ENCODE results near the gene MICA. TPM values are rescaled to one million over a fixed set of nuclear protein-coding genes. Genes with fewer than 3 reads are reported as not detected.
A peak's percentile ranks its signal among the peaks of the same experiment; 100 is the strongest.
"Not testable (repeated sequence)": the region's sequence is repeated elsewhere in the genome, so short reads cannot be mapped to it uniquely, and the experiment has no call there.

The MICA gene
- total RNA-seq, 1 donor from 2014 or later = 70.0 TPM

GRCh38 chr6:31366693-31367470 lies 36.5 kb upstream of the MICA start:
- Histone ChIP-seq H4K20me1 (ENCODE audit: insufficient read depth, low read length) (no peaks in the 10 kb centered on the region), H2AFZ (ENCODE audit: low read depth, low read length) (peak overlapping the region; percentile 74)
- peak; percentile 79 for FAIRE-seq

DNA sequence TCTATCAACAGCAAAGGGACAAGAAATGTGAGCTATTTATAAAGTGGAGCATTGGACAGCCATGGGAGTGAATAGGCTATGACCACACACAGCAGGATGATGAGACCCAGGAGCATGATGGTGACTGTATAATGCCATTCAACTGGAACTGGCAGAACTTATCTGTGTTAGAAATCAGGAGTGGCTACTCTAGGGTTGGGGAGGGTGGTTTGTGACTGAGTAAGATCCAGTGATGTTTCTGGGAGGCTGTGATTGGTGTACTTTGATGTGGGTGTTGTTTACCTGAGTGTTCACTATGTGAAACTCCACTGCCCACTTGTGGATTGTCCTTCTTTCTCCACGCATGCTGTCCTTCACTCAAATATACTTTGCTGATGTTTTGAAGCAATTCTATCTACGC lies 34.9 kb upstream of the MICA start:
- Histone ChIP-seq H4K20me1 (ENCODE audit: insufficient read depth, low read length) (no peaks in the 10 kb centered on the region), H3K9ac (ENCODE audit: low read length) (no peak overlapping the region), H3K79me2 (ENCODE audit: insufficient read depth, low read length) (no peaks in the 10 kb centered on the region), H3K27me3 (ENCODE audit: insufficient read depth, low read length) (peaks cover 38% of the 10 kb centered on the region), H3K27ac (ENCODE audit: low read depth, low read length) (no peak overlapping the region), H3K4me1 (ENCODE audit: insufficient read depth, low read length) (peaks cover 2% of the 10 kb centered on the region), H3K36me3 (ENCODE audit: insufficient read depth, low read length) (no peaks in the 10 kb centered on the region), H2AFZ (ENCODE audit: low read depth, low read length) (no peak overlapping the region), H3K4me2 (ENCODE audit: low read length) (no peak overlapping the region), H3K4me3 (ENCODE audit: insufficient read depth, low read depth, low read length) (no peak overlapping the region), H3K9me3 (ENCODE audit: insufficient read depth, low read depth, low read length) (no peaks in the 10 kb centered on the region)
- FAIRE-seq (no peak), DNase-seq (ENCODE audit: low read depth) (no peak)
- Mint-ChIP-seq H3K9me3 (ENCODE audit: unreplicated experiment) (no peaks in the 10 kb centered on the region), H3K4me1 (ENCODE audit: low read depth, unreplicated experiment) (no peaks in the 10 kb centered on the region), H3K36me3 (ENCODE audit: low read depth, unreplicated experiment) (peaks cover 1% of the 10 kb centered on the region), H3K4me3 (ENCODE audit: unreplicated experiment) (no peak overlapping the region), H3K27me3 (ENCODE audit: low read depth, unreplicated experiment) (peaks cover 37% of the 10 kb centered on the region), H3K27ac (ENCODE audit: unreplicated experiment) (no peak overlapping the region)
- TF ChIP-seq, protein P1, sequence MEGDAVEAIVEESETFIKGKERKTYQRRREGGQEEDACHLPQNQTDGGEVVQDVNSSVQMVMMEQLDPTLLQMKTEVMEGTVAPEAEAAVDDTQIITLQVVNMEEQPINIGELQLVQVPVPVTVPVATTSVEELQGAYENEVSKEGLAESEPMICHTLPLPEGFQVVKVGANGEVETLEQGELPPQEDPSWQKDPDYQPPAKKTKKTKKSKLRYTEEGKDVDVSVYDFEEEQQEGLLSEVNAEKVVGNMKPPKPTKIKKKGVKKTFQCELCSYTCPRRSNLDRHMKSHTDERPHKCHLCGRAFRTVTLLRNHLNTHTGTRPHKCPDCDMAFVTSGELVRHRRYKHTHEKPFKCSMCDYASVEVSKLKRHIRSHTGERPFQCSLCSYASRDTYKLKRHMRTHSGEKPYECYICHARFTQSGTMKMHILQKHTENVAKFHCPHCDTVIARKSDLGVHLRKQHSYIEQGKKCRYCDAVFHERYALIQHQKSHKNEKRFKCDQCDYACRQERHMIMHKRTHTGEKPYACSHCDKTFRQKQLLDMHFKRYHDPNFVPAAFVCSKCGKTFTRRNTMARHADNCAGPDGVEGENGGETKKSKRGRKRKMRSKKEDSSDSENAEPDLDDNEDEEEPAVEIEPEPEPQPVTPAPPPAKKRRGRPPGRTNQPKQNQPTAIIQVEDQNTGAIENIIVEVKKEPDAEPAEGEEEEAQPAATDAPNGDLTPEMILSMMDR (IDR thresholded peaks at IDR 0.05; ENCODE audit: insufficient read depth, low read depth, low read length) = no peak
- no peak for TF ChIP-seq EZH2 (IDR thresholded peaks at IDR 0.05; ENCODE audit: insufficient read depth, low read length)

More at GRCh38 chr6:31366693-31367470, 36.5 kb upstream of the MICA start:
- no peak for TF ChIP-seq EZH2 (IDR thresholded peaks at IDR 0.05; ENCODE audit: insufficient read depth, low read length)
- TF ChIP-seq, protein P1 (IDR thresholded peaks at IDR 0.05; ENCODE audit: insufficient read depth, low read depth, low read length) = peak; percentile 81
- Histone ChIP-seq H3K4me3 (ENCODE audit: insufficient read depth, low read depth, low read length) (no peak overlapping the region), H3K27ac (ENCODE audit: low read depth, low read length) (no peak overlapping the region), H3K79me2 (ENCODE audit: insufficient read depth, low read length) (no peaks in the 10 kb centered on the region), H3K4me1 (ENCODE audit: insufficient read depth, low read length) (peaks cover 2% of the 10 kb centered on the region), H3K9me3 (ENCODE audit: insufficient read depth, low read depth, low read length) (no peaks in the 10 kb centered on the region), H3K27me3 (ENCODE audit: insufficient read depth, low read length) (peaks cover 46% of the 10 kb centered on the region), H3K4me2 (ENCODE audit: low read length) (peak overlapping the region; percentile 80), H3K36me3 (ENCODE audit: insufficient read depth, low read length) (no peaks in the 10 kb centered on the region), H3K9ac (ENCODE audit: low read length) (no peak overlapping the region)
- Mint-ChIP-seq H3K36me3 (ENCODE audit: low read depth, unreplicated experiment) (peaks cover 1% of the 10 kb centered on the region), H3K9me3 (ENCODE audit: unreplicated experiment) (peaks cover 5% of the 10 kb centered on the region), H3K4me3 (ENCODE audit: unreplicated experiment) (peak overlapping the region; percentile 25), H3K4me1 (ENCODE audit: low read depth, unreplicated experiment) (no peaks in the 10 kb centered on the region), H3K27me3 (ENCODE audit: low read depth, unreplicated experiment) (peaks cover 42% of the 10 kb centered on the region), H3K27ac (ENCODE audit: unreplicated experiment) (no peak overlapping the region)
- DNase-seq (ENCODE audit: low read depth) = peak; percentile 57

GRCh38 chr6:31374118-31374517 lies 29.3 kb upstream of the MICA start:
- H3K36me3 Mint-ChIP-seq (ENCODE audit: low read depth, unreplicated experiment); H3K36me3 ChIP-seq (ENCODE audit: insufficient read depth, low read length); H4K20me1 ChIP-seq (ENCODE audit: insufficient read depth, low read length); H2AFZ ChIP-seq (ENCODE audit: low read depth, low read length); H3K4me3 Mint-ChIP-seq (ENCODE audit: unreplicated experiment); H3K4me1 Mint-ChIP-seq (ENCODE audit: low read depth, unreplicated experiment); H3K9me3 ChIP-seq (ENCODE audit: insufficient read depth, low read depth, low read length); H3K79me2 ChIP-seq (ENCODE audit: insufficient read depth, low read length); H3K9me3 Mint-ChIP-seq (ENCODE audit: unreplicated experiment); FAIRE-seq; H3K27ac ChIP-seq (ENCODE audit: low read depth, low read length); H3K4me3 ChIP-seq (ENCODE audit: insufficient read depth, low read depth, low read length); H3K9ac ChIP-seq (ENCODE audit: low read length); DNase-seq (ENCODE audit: low read depth); H3K4me2 ChIP-seq (ENCODE audit: low read length); H3K4me1 ChIP-seq (ENCODE audit: insufficient read depth, low read length); H3K27ac Mint-ChIP-seq (ENCODE audit: unreplicated experiment): not testable (repeated sequence)
- TF ChIP-seq, protein P1 (IDR thresholded peaks at IDR 0.05; ENCODE audit: insufficient read depth, low read depth, low read length) = peak; percentile 29
- H3K27me3 ChIP-seq (ENCODE audit: insufficient read depth, low read length) = peaks cover 19% of the 10 kb centered on the region
- peaks cover 24% of the 10 kb centered on the region for H3K27me3 Mint-ChIP-seq (ENCODE audit: low read depth, unreplicated experiment)

All from astrocyte (in vitro differentiated cells and primary cell).